ENCODE data around the gene AIPL1. TPM values are rescaled to one million over a fixed set of nuclear protein-coding genes. Genes with fewer than 3 reads are reported as not detected.

AIPL1 gene
- total and polyA plus RNA-seq, 2 of the 13 experiments (the other 11 are each of a cell fraction or from before 2014, with no cell fraction given) = not detected

GRCh38 chr17:6443692-6444570, 9.0 kb upstream of the AIPL1 start, which contains the start of gene PIMREG (continued):
- TF ChIP-seq, protein P1, sequence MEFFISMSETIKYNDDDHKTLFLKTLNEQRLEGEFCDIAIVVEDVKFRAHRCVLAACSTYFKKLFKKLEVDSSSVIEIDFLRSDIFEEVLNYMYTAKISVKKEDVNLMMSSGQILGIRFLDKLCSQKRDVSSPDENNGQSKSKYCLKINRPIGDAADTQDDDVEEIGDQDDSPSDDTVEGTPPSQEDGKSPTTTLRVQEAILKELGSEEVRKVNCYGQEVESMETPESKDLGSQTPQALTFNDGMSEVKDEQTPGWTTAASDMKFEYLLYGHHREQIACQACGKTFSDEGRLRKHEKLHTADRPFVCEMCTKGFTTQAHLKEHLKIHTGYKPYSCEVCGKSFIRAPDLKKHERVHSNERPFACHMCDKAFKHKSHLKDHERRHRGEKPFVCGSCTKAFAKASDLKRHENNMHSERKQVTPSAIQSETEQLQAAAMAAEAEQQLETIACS (CRISPR knock-in tag; IDR thresholded peaks at IDR 0.05) = peak; percentile 73
- TF ChIP-seq ZBTB1 (CRISPR knock-in tag; IDR thresholded peaks at IDR 0.05; ENCODE audit: borderline replicate concordance) = no peak
- peak; percentile 74; the same call in 1 of the 2 replicates for TF ChIP-seq ZNF839 (CRISPR knock-in tag; IDR thresholded peaks at IDR 0.05; ENCODE audit: borderline replicate concordance)
- TF ChIP-seq FOXM1 (CRISPR knock-in tag; IDR thresholded peaks at IDR 0.05) = peak; percentile 79; the same call in 1 of the 2 replicates
- TF ChIP-seq ZBTB43 (CRISPR knock-in tag; conservative IDR thresholded peaks at IDR 0.05) = peak; percentile 67; the same call in 1 of the 2 replicates
- no peak for TF ChIP-seq RARG (CRISPR knock-in tag; IDR thresholded peaks at IDR 0.05; ENCODE audit: low read depth)
- no peak for TF ChIP-seq ZNF317 (CRISPR knock-in tag; IDR thresholded peaks at IDR 0.05)
- TF ChIP-seq SAP130 (CRISPR knock-in tag; IDR thresholded peaks at IDR 0.05; ENCODE audit: low read depth) = peak; percentile 98
- no peak for TF ChIP-seq ZNF496 (CRISPR knock-in tag; IDR thresholded peaks at IDR 0.05; ENCODE audit: insufficient replicate concordance)
- TF ChIP-seq ZNF296 (CRISPR knock-in tag; conservative IDR thresholded peaks at IDR 0.05) = no peak
- no peak for TF ChIP-seq NR3C1 (CRISPR knock-in tag; IDR thresholded peaks at IDR 0.05)
- 0 out of 2 replicates have a peak, but pooled peaks have one; percentile 35 for TF ChIP-seq ZNF616 (CRISPR knock-in tag; IDR thresholded peaks at IDR 0.05; ENCODE audit: low read depth)
- TF ChIP-seq ZNF776 (CRISPR knock-in tag; IDR thresholded peaks at IDR 0.05) = no peak
- no peak for TF ChIP-seq MED8 (CRISPR knock-in tag; IDR thresholded peaks at IDR 0.05; ENCODE audit: insufficient replicate concordance)
- TF ChIP-seq MYC (CRISPR knock-in tag; IDR thresholded peaks at IDR 0.05; ENCODE audit: borderline replicate concordance) = peak; percentile 98
- no peak for TF ChIP-seq FOXJ3 (CRISPR knock-in tag; IDR thresholded peaks at IDR 0.05; ENCODE audit: borderline replicate concordance)
- TF ChIP-seq ZBTB3 (CRISPR knock-in tag; IDR thresholded peaks at IDR 0.05; ENCODE audit: borderline replicate concordance, low read depth) = no peak
- TF ChIP-seq ZNF484 (CRISPR knock-in tag; IDR thresholded peaks at IDR 0.05; ENCODE audit: borderline replicate concordance, low read depth) = peak; percentile 29; the same call in 1 of the 2 replicates
- TF ChIP-seq SIN3B (IDR thresholded peaks at IDR 0.05; ENCODE audit: low read length) = peak; percentile 92
- TF ChIP-seq, protein P2, sequence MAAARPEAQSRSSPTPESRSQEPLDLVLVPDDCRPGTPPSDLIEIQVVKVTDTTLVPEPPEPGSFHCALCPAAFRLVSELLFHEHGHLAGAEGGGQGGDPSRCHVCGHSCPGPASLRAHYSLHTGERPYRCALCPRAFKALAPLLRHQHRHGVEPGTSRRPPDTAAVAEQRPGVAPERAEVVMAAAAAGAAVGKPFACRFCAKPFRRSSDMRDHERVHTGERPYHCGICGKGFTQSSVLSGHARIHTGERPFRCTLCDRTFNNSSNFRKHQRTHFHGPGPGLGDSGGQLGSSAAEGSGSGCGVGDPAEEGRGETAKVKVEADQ (CRISPR knock-in tag; IDR thresholded peaks at IDR 0.05; ENCODE audit: borderline replicate concordance) = no peak; the same call in 1 of the 2 replicates
- no peak for TF ChIP-seq HOXD1 (CRISPR knock-in tag; IDR thresholded peaks at IDR 0.05)
- TF ChIP-seq SNRNP70 (IDR thresholded peaks at IDR 0.05; ENCODE audit: low read depth, low read length) = no peak
- TF ChIP-seq POGK (CRISPR knock-in tag; conservative IDR thresholded peaks at IDR 0.05) = peak; percentile 85
- TF ChIP-seq ZSCAN20 (CRISPR knock-in tag; IDR thresholded peaks at IDR 0.05; ENCODE audit: borderline replicate concordance) = no peak
- TF ChIP-seq NFATC3 (CRISPR knock-in tag; IDR thresholded peaks at IDR 0.05) = no peak; the same call in 1 of the 2 replicates
